ENCODE measurements around the gene TMEM175. TPM values are rescaled to one million over a fixed set of nuclear protein-coding genes. Genes with fewer than 3 reads are reported as not detected.

TMEM175 gene
- total and polyA plus RNA-seq, 9 of the 15 experiments (the other 6 are each of a cell fraction or from before 2014, with no cell fraction given): 0.13 to 30.9 (median 9.4) TPM

GRCh38 chr4:993111-994029 lies 61.1 kb downstream of the TMEM175 start, which contains the start of gene SLC26A1 (continued):
- TF ChIP-seq BMI1 (IDR thresholded peaks at IDR 0.05; ENCODE audit: low read length) (no peak), FOSL1 (tag; conservative IDR thresholded peaks at IDR 0.05) (no peak), ZNF785 (CRISPR knock-in tag; IDR thresholded peaks at IDR 0.05) (no peak), GABPB2 (CRISPR knock-in tag; conservative IDR thresholded peaks at IDR 0.05) (no peak), THRB (CRISPR knock-in tag; conservative IDR thresholded peaks at IDR 0.05) (no peak)

- no peak for ATAC-seq
- Histone ChIP-seq H3K4me3 (no peak overlapping the region), H3K9me1 (ENCODE audit: control insufficient read depth, insufficient read depth, low read length) (no peaks in the 10 kb centered on the region), H4K20me1 (replicated peaks; ENCODE audit: control insufficient read depth, insufficient read depth, low read length) (no peaks in the 10 kb centered on the region), H3K36me3 (ENCODE audit: control insufficient read depth, insufficient read depth, low read length) (peaks cover 16% of the 10 kb centered on the region; the same call in 1 of the 3 replicates), H3K9ac (ENCODE audit: insufficient read depth in 1 of 2, low read depth in 2 of 2, low read length in 2 of 2) (peak overlapping the region; percentile 78 to 94), H3K9me3 (replicated peaks; ENCODE audit: control insufficient read depth, insufficient read depth, low read depth, low read length) (no peaks in the 10 kb centered on the region), H2AFZ (ENCODE audit: low read depth, low read length) (peak overlapping the region; percentile 27; the same call in 1 of the 2 replicates), H3K27me3 (ENCODE audit: control insufficient read depth in 2 of 2, insufficient read depth in 2 of 2, low read length in 2 of 2) (no peaks in the 10 kb centered on the region), H3K79me2 (ENCODE audit: control insufficient read depth, insufficient read depth, low read length) (peaks cover 23% of the 10 kb centered on the region; the same call in 2 of the 3 replicates), H3K4me1 (replicated peaks in 1 of 2; ENCODE audit: control insufficient read depth in 2 of 2, insufficient read depth in 2 of 2, low read length in 2 of 2) (peaks cover 41 to 85% of the 10 kb centered on the region in 2 experiments), H3K27ac (ENCODE audit: extremely low read depth, low read depth, low read length) (peak overlapping the region; percentile 81), H3K4me2 (ENCODE audit: insufficient read depth, low read length) (peak overlapping the region; percentile 77)
- peak in 1 of 4 experiments; percentile 45 for DNase-seq (ENCODE audit: extremely low read depth in 1 of 4, low spot score in 3 of 4)
- BruUV-seq (replicated peaks): TSS peak; percentile 74
- in situ Hi-C loops (cut with MboI): no loop called here
- 62% methylated on average over 19 of the region's 23 CpGs for WGBS (ENCODE audit: insufficient coverage, low coverage, missing lambda C conversion rate)
- intact Hi-C loops (cut with micrococcal nuclease): loop anchor here (10.0 kb wide), 1 partner anchor 49 kb away; no protein-coding TSS in a partner anchor
- POLR2A ChIA-PET: interaction anchor here (0.7 to 1.2 kb wide), 2 partner anchors 8 to 10 kb away, joined by 3 to 5 read pairs; partner anchors contain the start of gene IDUA
- CTCF ChIA-PET (ENCODE audit: low intra/inter-chr PET ratio): no interaction called here
- FAIRE-seq: no peak
- TF ChIP-seq MBD2 (IDR thresholded peaks at IDR 0.05; ENCODE audit: borderline replicate concordance, low read depth) (no peak), FOXO4 (CRISPR knock-in tag; IDR thresholded peaks at IDR 0.05) (0 out of 2 replicates have a peak, but pooled peaks have one; percentile 22), GTF2B (IDR thresholded peaks at IDR 0.05; ENCODE audit: extremely low read depth, insufficient read length) (peak; percentile 65), KAT2B (IDR thresholded peaks at IDR 0.05; ENCODE audit: low read depth, low read length) (no peak), PCBP2 (IDR thresholded peaks at IDR 0.05; ENCODE audit: low read depth, low read length, poor library complexity, severe bottlenecking) (no peak), ZNF395 (CRISPR knock-in tag; IDR thresholded peaks at IDR 0.05) (no peak), TEAD4 (IDR thresholded peaks at IDR 0.05; ENCODE audit: low read length) (0 out of 2 replicates have a peak, but pooled peaks have one; percentile 6), TEAD4 (CRISPR knock-in tag; IDR thresholded peaks at IDR 0.05; ENCODE audit: borderline replicate concordance) (no peak)
Measured at GRCh38 chr4:995311-996026, 63.2 kb downstream of the TMEM175 start.

Data from K562 (cell line).